HG03571 (cell line): Measurements from ENCODE around the gene NEK2.
"Not testable (repeated sequence)": the region's sequence is repeated elsewhere in the genome, so short reads cannot be mapped to it uniquely, and the experiment has no call there.

ENCODE experiments used
- ATAC-seq: cut with Tn5 transposase; IDR thresholded peaks from one replicate; pipeline ENCODE4 v1.9.1; 2021; ENCODE audit not compliant: unreplicated experiment

The NEK2 gene

GRCh38 chr1:211652371-211652770 is 23.1 kb downstream of the NEK2 start:
- no peak for ATAC-seq

- ATAC-seq, result no peak
Observed at GRCh38 chr1:211650904-211651303, 24.5 kb downstream of the NEK2 start.

GRCh38 chr1:211648980-211649934 is 26.2 kb downstream of the NEK2 start:
- no peak for ATAC-seq

GRCh38 chr1:211648336-211648735 is 27.1 kb downstream of the NEK2 start:
- no peak for ATAC-seq

DNA sequence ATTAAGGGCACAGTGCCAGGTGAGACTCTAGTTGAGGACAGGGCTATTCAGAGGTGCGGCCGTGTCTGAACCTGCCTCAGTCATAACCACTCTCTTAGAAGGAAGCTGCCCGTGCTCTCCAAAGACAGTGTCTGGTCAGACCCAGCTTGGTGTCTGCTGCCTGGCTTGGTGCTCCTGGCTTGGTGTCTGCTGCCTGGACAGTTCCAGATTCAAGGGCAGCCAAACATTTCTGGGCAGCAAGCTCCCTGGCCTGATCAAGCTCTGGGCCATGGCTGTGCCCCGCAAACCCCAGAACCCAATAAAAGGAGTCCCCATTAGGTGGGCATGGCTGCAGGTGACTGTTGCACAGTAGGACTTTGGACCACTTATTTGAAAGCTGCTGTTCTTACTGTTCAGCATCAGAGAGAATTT is 27.7 kb downstream of the NEK2 start:
- ATAC-seq, result no peak

DNA sequence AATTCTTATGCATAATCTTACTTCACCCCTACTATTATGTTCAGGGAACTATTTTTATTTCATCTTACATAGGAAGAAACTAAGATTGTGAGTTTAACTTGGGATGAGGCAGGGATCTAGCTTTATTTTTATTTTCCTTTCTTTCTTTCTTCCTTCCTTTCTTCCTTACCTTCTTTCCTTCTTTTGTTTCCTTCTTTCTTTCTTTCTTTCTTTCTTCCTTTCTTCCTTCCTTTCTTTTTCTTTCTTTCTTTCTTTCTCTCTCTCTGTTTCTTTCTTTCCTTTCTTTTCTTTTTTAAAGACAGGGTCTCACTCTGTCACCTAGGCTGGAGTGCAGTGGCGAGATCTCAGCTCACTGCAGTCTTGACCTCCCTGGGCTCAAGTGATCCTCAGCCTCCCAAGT is 28.9 kb downstream of the NEK2 start:
- ATAC-seq, result no peak

GRCh38 chr1:211645601-211646000 is 29.8 kb downstream of the NEK2 start:
- ATAC-seq, result not testable (repeated sequence)

- ATAC-seq, result no peak
Observed at GRCh38 chr1:211644653-211645052, 30.8 kb downstream of the NEK2 start.

DNA sequence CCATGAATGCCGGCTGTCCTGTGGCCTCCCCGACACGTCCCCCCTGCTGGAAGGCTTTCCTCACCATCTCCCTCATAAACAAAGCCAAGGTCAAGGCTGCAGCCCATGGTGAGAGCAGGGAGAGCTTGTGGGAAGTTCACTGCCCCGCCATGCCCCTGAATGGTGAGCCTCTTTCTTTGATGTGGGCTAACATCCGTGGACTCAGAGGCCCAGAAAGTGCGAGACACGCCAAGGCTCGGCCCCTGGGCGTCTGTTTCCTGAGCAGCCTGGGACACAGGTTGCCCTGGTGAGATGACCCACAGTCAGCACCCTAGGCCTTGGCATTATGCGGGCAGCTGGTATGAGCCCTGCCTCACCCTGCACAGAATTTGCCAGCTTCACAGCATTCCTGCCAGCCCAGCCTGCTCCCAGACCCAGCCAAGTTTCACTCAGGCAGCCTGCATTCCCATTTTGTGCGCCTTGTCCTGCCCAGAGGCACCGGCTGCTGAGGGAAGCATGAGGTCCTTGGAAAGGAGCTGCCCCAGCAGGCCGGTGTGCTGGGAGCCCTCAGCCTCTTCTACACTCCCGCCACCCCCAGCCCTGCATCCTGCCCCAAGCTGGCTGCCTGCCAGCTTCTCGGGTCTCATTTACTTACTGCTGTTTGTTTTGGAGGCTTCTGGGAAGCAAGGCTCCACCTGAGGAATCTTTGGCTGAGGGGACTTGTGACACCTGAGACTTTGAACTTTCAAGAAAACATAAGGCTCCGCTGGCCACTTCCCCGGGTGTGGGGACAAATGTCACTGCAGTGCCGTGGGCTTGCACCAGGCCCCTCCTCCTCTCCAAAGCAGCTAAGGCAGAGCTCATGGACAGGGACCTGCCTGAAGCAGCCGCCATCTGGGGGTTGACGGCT is 31.9 kb downstream of the NEK2 start:
- no peak for ATAC-seq

DNA sequence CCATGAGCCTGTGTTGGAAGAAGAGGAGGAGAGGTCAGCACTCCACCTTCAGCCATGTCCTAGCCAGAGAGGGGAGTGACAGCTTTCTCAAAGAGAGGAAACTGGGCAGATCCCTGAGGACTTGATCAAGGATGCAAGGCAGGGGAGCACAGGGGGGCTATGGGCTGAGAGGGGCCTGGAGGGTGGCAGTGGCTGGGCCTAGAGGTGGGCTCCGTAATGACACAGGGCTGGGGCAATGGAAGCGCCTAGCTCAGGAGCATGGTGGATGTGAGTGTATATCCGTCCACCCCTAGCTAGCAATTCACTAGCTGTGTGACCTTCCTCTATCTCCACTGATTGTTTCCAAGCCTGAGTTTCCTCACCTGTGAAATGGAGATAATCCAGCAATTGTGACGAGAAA is 32.6 kb downstream of the NEK2 start:
- ATAC-seq, result no peak

GRCh38 chr1:211641942-211642341 is 33.5 kb downstream of the NEK2 start:
- ATAC-seq, result no peak

GRCh38 chr1:211641044-211641800 is 34.2 kb downstream of the NEK2 start:
- no peak for ATAC-seq

DNA sequence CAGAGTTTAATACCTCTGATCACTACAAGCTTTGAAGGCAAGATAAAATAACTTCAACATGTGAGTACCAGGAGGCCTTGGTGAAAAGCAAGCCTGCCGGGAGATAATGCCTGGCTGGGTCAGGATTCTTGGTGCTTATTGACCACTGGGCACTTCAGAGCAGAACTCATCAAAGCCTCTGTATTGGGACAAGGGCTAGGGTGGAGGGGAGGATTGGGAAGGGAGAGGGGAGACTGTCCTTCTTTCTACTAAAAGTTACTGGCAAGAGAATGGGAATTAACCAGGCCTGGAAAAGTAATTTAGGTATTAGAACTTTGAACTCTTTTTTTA is 35.2 kb downstream of the NEK2 start:
- ATAC-seq, result no peak

GRCh38 chr1:211639475-211640300 is 35.7 kb downstream of the NEK2 start:
- no peak for ATAC-seq

DNA sequence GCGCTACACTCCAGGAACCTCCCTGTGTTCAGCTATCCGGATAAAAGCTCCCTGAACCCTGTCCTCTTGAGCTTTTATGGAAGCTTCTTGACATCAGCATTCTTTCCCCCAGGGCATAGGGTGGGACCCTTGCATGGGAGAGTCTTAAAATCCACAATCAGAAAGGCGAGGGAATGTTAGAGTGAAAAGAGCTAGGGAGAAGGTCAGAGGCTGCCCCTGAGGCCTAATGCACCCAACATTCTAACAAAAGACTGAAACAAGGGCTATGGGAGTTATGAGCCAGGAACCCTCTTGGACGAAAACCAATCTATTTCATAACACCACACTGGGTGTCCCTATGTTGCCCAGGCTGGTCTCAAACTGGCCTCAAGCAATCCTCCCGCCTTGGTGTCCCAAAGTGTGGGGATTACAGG is 36.7 kb downstream of the NEK2 start:
- no peak for ATAC-seq

DNA sequence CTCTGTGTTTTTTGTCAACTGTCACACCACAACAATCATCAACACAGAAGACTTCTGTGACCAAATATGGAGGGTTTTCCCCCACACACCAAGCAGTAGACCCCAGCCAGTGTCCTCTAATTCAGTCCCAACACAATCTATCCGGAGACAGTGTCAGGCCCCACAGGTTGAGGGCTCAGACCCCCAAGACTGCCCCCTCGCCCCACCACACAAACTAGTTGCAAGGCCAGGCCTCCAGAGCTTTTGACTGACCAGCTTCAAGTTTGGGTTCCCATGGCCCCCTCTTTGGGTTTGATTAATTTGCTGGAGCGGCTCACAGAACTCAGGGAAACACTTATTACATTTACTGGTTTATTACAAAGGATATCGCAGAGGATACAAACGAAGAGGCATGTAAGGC is 37.2 kb downstream of the NEK2 start:
- ATAC-seq, result no peak

DNA sequence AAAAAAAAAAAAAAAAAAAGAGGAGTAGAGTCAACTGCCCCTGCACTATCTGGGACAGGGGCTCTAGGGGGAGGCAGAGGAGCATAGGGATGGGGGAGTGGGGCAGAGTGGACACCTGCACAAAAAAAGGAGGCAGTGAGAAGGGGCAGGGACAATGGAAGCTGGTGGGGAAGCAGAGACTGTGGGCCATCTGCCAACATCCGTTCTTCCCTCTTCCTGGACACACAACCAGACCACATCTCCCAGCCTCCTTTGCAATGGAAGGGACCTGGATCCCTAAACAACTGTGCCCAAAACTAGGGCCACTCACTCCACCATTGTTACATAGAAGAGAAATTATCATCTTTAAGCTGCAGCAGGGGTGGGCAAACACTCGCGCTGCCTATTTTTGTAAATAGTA is 38.4 kb downstream of the NEK2 start:
- ATAC-seq, result no peak

GRCh38 chr1:211636575-211637029 is 38.8 kb downstream of the NEK2 start:
- not testable (repeated sequence) for ATAC-seq

- ATAC-seq, result no peak
Observed at GRCh38 chr1:211635597-211636205, 39.7 kb downstream of the NEK2 start.

- no peak for ATAC-seq
Observed at GRCh38 chr1:211634931-211635330, 40.5 kb downstream of the NEK2 start.
